Panc1 (cell line): ENCODE data around the gene TTLL11.

Experiments used
- POLR2AphosphoS5 ChIP-seq: IDR thresholded peaks from 2 replicates; pipeline ENCODE4 v1.6.1; 2012; ENCODE audit warnings: mild to moderate bottlenecking, low read depth, low read length, moderate library complexity
- TF ChIP-seq, protein P1 (sequence below): fragments of 450-650 bp; IDR thresholded peaks from 2 replicates; pipeline ENCODE4 v1.5.1; 2017; ENCODE audit warnings: mild to moderate bottlenecking
- TF ChIP-seq, protein P2 (sequence below), 2 experiments: IDR thresholded peaks; 2 replicates each; pipeline ENCODE4 v1.6.1; 2011 to 2012; ENCODE audit warnings: low read depth in 2 of 2, control low read depth in 1 of 2, low read length in 1 of 2, mild to moderate bottlenecking in 1 of 2, moderate library complexity in 1 of 2; ENCODE audit not compliant: insufficient read depth in 1 of 2

DNA sequence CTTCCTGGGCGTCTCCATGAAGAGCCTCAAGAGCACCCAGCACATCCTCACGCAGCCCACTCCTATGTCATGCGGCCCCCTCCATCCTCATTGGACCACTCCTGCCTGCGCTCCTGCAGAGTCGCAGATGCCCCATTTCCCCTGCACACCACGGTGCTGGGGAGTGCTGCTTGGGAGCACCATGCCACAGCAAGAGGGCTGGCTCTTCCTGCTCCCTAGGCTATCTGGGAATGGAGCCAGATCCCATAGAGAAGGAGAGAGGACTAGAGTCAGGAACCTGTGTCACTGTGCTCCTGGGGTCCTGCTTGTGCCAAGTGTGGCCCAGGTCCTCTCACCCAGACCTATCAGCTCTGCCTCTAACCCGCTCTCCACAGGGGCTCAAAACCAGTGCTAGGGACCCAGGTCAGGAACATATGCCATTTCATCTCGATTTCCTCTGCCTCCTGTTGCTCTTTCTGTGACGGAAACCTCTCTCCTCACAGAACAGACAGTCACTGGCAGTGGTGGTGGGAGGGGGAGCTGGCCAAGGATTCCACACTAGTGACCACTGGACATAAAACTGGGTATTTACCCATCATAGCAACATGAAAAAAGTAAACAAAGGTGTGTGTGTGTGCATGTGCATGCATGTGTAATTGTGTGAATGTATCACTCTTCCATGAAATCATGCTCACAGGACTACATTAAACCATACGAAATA lies 178.4 kb downstream of the TTLL11 start:
- TF ChIP-seq, protein P1, sequence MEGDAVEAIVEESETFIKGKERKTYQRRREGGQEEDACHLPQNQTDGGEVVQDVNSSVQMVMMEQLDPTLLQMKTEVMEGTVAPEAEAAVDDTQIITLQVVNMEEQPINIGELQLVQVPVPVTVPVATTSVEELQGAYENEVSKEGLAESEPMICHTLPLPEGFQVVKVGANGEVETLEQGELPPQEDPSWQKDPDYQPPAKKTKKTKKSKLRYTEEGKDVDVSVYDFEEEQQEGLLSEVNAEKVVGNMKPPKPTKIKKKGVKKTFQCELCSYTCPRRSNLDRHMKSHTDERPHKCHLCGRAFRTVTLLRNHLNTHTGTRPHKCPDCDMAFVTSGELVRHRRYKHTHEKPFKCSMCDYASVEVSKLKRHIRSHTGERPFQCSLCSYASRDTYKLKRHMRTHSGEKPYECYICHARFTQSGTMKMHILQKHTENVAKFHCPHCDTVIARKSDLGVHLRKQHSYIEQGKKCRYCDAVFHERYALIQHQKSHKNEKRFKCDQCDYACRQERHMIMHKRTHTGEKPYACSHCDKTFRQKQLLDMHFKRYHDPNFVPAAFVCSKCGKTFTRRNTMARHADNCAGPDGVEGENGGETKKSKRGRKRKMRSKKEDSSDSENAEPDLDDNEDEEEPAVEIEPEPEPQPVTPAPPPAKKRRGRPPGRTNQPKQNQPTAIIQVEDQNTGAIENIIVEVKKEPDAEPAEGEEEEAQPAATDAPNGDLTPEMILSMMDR: no peak
- TF ChIP-seq, protein P2, sequence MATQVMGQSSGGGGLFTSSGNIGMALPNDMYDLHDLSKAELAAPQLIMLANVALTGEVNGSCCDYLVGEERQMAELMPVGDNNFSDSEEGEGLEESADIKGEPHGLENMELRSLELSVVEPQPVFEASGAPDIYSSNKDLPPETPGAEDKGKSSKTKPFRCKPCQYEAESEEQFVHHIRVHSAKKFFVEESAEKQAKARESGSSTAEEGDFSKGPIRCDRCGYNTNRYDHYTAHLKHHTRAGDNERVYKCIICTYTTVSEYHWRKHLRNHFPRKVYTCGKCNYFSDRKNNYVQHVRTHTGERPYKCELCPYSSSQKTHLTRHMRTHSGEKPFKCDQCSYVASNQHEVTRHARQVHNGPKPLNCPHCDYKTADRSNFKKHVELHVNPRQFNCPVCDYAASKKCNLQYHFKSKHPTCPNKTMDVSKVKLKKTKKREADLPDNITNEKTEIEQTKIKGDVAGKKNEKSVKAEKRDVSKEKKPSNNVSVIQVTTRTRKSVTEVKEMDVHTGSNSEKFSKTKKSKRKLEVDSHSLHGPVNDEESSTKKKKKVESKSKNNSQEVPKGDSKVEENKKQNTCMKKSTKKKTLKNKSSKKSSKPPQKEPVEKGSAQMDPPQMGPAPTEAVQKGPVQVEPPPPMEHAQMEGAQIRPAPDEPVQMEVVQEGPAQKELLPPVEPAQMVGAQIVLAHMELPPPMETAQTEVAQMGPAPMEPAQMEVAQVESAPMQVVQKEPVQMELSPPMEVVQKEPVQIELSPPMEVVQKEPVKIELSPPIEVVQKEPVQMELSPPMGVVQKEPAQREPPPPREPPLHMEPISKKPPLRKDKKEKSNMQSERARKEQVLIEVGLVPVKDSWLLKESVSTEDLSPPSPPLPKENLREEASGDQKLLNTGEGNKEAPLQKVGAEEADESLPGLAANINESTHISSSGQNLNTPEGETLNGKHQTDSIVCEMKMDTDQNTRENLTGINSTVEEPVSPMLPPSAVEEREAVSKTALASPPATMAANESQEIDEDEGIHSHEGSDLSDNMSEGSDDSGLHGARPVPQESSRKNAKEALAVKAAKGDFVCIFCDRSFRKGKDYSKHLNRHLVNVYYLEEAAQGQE (IDR thresholded peaks at IDR 0.05; ENCODE audit: insufficient read depth in 1 of 2, low read depth in 2 of 2, low read length in 1 of 2): no peak
- TF ChIP-seq POLR2AphosphoS5: no peak
